SK-N-SH (cell line): Measurements from ENCODE around the gene CYCS. TPM values are rescaled to one million over a fixed set of nuclear protein-coding genes. Genes with fewer than 3 reads are reported as not detected.
A peak's percentile ranks its signal among the peaks of the same experiment; 100 is the strongest.

ENCODE experiments used
- CTCF ChIA-PET: fragments of 300-600, 350-600 bp; formaldehyde crosslinking; extraction: SDS; loops from one replicate; lab custom pipeline; 2021; lab: Yijun Ruan, JAX
- POLR2A ChIA-PET: fragments of 350-600 bp; sonication (Branson Sonifier 250); formaldehyde crosslinking; extraction: SDS; loops from one replicate; lab custom pipeline; 2020; ENCODE audit warnings: antibody characterized with exemption, inconsistent platforms; lab: Yijun Ruan, JAX
- DNase-seq: peaks from one replicate; pipeline ENCODE4 v3.0.0; 2012
- H2AFZ ChIP-seq: fragments of 200-600 bp; sonication (generic); 2 replicates; pipeline ENCODE4 v1.8.1; 2016; ENCODE audit warnings: antibody characterized with exemption, mild to moderate bottlenecking, low read depth
- H3F3A ChIP-seq: fragments of 200-600 bp; sonication (generic); replicated peaks from 2 replicates; pipeline ENCODE3; 2016; ENCODE audit warnings: antibody characterized with exemption, mild to moderate bottlenecking; ENCODE audit not compliant: insufficient read depth
- H3K27ac ChIP-seq, 2 experiments: fragments of 200-500 bp in 1 of 2; fragments of 200-600 bp in 1 of 2; sonication (Bioruptor generic) in 1 of 2; sonication (generic), shearing (Covaris generic) in 1 of 2; 2 replicates each; pipeline versions ENCODE4 v1.5.1 to v1.6.1; 2014 to 2016; ENCODE audit warnings: low read depth in 2 of 2, inconsistent platforms in 1 of 2, low read length in 1 of 2, mild to moderate bottlenecking in 1 of 2, mixed read lengths in 1 of 2
- H3K27me3 ChIP-seq: fragments of 200-600 bp; sonication (generic), shearing (Covaris generic); 2 replicates; pipeline ENCODE4 v1.6.1; 2016; ENCODE audit warnings: mixed run types; ENCODE audit not compliant: insufficient read depth
- H3K36me3 ChIP-seq, 2 experiments: fragments of 200-500 bp in 1 of 2; fragments of 200-600 bp in 1 of 2; sonication (Bioruptor generic) in 1 of 2; sonication (generic) in 1 of 2; replicated peaks in 1 of 2; 2 replicates each; pipeline versions ENCODE3 to v1.5.1; 2014 to 2016; ENCODE audit warnings: low read length in 1 of 2, mild to moderate bottlenecking in 1 of 2; ENCODE audit not compliant: insufficient read depth in 2 of 2, control insufficient read depth in 1 of 2
- H3K4me1 ChIP-seq, 2 experiments: fragments of 200-500 bp in 1 of 2; fragments of 200-600 bp in 1 of 2; sonication (Bioruptor generic) in 1 of 2; sonication (generic), shearing (Covaris generic) in 1 of 2; 2 replicates each; pipeline versions ENCODE4 v1.5.1 to v1.6.1; 2014 to 2016; ENCODE audit warnings: low read depth in 1 of 2, low read length in 1 of 2, mixed run types in 1 of 2; ENCODE audit not compliant: insufficient read depth in 2 of 2, control insufficient read depth in 1 of 2
- H3K4me2 ChIP-seq: fragments of 200-600 bp; sonication (generic), shearing (Covaris generic); 2 replicates; pipeline ENCODE4 v1.6.1; 2017; ENCODE audit warnings: mixed run types
- H3K4me3 ChIP-seq, 2 experiments: fragments of 200-500 bp in 1 of 2; fragments of 200-600 bp in 1 of 2; sonication (Bioruptor generic) in 1 of 2; sonication (generic), shearing (Covaris generic) in 1 of 2; 2 replicates each; pipeline versions ENCODE4 v1.5.1 to v1.8.1; 2014 to 2016; ENCODE audit warnings: low read depth in 2 of 2, inconsistent platforms in 1 of 2, low read length in 1 of 2, mild to moderate bottlenecking in 1 of 2, mixed read lengths in 1 of 2, moderate library complexity in 1 of 2
- H3K79me2 ChIP-seq: fragments of 200-600 bp; sonication (generic); 2 replicates; pipeline ENCODE4 v1.8.1; 2017; ENCODE audit warnings: mild to moderate bottlenecking; ENCODE audit not compliant: insufficient read depth
- H3K9ac ChIP-seq: fragments of 200-600 bp; sonication (generic); 2 replicates; pipeline ENCODE4 v1.6.1; 2017; ENCODE audit warnings: mixed run types
- H3K9me2 ChIP-seq: fragments of 200-600 bp; sonication (generic); 2 replicates; pipeline ENCODE4 v1.6.1; 2017; ENCODE audit warnings: mixed run types
- H3K9me3 ChIP-seq: fragments of 200-600 bp; sonication (generic); 2 replicates; pipeline ENCODE4 v1.6.1; 2017; ENCODE audit warnings: mixed run types, mild to moderate bottlenecking, moderate library complexity
- H4K20me1 ChIP-seq: fragments of 200-600 bp; sonication (generic); 2 replicates; pipeline ENCODE4 v1.6.1; 2017; ENCODE audit warnings: mild to moderate bottlenecking, mixed run types; ENCODE audit not compliant: insufficient read depth
- CHD2 ChIP-seq: fragments of 150-350 bp; IDR thresholded peaks from 2 replicates; pipeline ENCODE4 v1.6.1; 2018; ENCODE audit warnings: low read length; ENCODE audit not compliant: partially characterized antibody
- ELF1 ChIP-seq: IDR thresholded peaks from 2 replicates; pipeline ENCODE4 v1.4.0; 2012
- EZH2phosphoT487 ChIP-seq: fragments of 200-600 bp; sonication (generic); IDR thresholded peaks from 2 replicates; pipeline ENCODE4 v1.6.1; 2017; ENCODE audit warnings: low read depth, mixed run types, mild to moderate bottlenecking, antibody characterized with exemption, moderate library complexity, borderline replicate concordance
- FOXM1 ChIP-seq: IDR thresholded peaks from 2 replicates; pipeline ENCODE4 v1.4.0; 2012; ENCODE audit warnings: low read depth, mild to moderate bottlenecking
- MXI1 ChIP-seq: IDR thresholded peaks from 2 replicates; pipeline ENCODE4 v1.6.1; 2012; ENCODE audit warnings: mild to moderate bottlenecking, low read depth, low read length, improper control_type of control experiment
- NFIC ChIP-seq: IDR thresholded peaks from 2 replicates; pipeline ENCODE4 v1.4.0; 2012; ENCODE audit warnings: borderline replicate concordance
- NRF1 ChIP-seq: IDR thresholded peaks from 2 replicates; pipeline ENCODE4 v1.6.1; 2012; ENCODE audit warnings: low read depth, mild to moderate bottlenecking, low read length
- POLR2AphosphoS5 ChIP-seq: IDR thresholded peaks from 2 replicates; pipeline ENCODE4 v1.6.1; 2012; ENCODE audit warnings: low read depth, low read length
- RAD21 ChIP-seq: IDR thresholded peaks from 2 replicates; pipeline ENCODE4 v1.6.1; 2012; ENCODE audit warnings: mild to moderate bottlenecking, low read length
- RFX5 ChIP-seq: IDR thresholded peaks from 2 replicates; pipeline ENCODE4 v1.6.1; 2012; ENCODE audit warnings: mild to moderate bottlenecking, improper control_type of control experiment, low read length
- SMC3 ChIP-seq: IDR thresholded peaks from 2 replicates; pipeline ENCODE4 v1.6.1; 2012; ENCODE audit warnings: low read depth, low read length, improper control_type of control experiment
- TAF1 ChIP-seq: IDR thresholded peaks from 2 replicates; pipeline ENCODE4 v1.6.1; 2012; ENCODE audit warnings: low read depth, mild to moderate bottlenecking, low read length, moderate library complexity, borderline replicate concordance
- TCF12 ChIP-seq: IDR thresholded peaks from 2 replicates; pipeline ENCODE4 v1.4.0; 2012
- YY1 ChIP-seq: IDR thresholded peaks from 2 replicates; pipeline ENCODE4 v1.4.0; 2012; ENCODE audit warnings: low read depth, mild to moderate bottlenecking
- WGBS: methylation state at CpG from one replicate; pipeline ENCODE4 v1.1.6; 2017; ENCODE audit warnings: low lambda C conversion rate; 5-methylcytosine and 5-hydroxymethylcytosine counted together
- polyA plus RNA-seq, 3 experiments: library from polyadenylated mRNA; depleted of rRNA; stranded (reverse); fragments of >200 nt; gene quantifications; 2 replicates each; pipeline ENCODE4 v1.2.3, GENCODE V29; 2012
- TF ChIP-seq, protein P1 (sequence below): fragments of 200-600 bp; sonication (generic); IDR thresholded peaks from 2 replicates; pipeline ENCODE4 v1.6.1; 2017; ENCODE audit warnings: antibody characterized with exemption, mild to moderate bottlenecking, moderate library complexity
- TF ChIP-seq, protein P2 (sequence below): IDR thresholded peaks from 2 replicates; pipeline ENCODE4 v1.6.1; 2012; ENCODE audit warnings: mild to moderate bottlenecking, low read depth, low read length, moderate library complexity
- TF ChIP-seq, protein P3 (sequence below): IDR thresholded peaks from 2 replicates; pipeline ENCODE4 v1.4.0; 2012; ENCODE audit warnings: low read depth, borderline replicate concordance
- TF ChIP-seq, protein P4 (sequence below): IDR thresholded peaks from 2 replicates; pipeline ENCODE4 v1.4.0; 2012; ENCODE audit warnings: low read depth
- TF ChIP-seq, protein P5 (sequence below): IDR thresholded peaks from 2 replicates; pipeline ENCODE4; 2012

CYCS gene
- polyA plus RNA-seq, 1 of the 3 experiments (the other 2 are of a cell fraction): 22.9 TPM

DNA sequence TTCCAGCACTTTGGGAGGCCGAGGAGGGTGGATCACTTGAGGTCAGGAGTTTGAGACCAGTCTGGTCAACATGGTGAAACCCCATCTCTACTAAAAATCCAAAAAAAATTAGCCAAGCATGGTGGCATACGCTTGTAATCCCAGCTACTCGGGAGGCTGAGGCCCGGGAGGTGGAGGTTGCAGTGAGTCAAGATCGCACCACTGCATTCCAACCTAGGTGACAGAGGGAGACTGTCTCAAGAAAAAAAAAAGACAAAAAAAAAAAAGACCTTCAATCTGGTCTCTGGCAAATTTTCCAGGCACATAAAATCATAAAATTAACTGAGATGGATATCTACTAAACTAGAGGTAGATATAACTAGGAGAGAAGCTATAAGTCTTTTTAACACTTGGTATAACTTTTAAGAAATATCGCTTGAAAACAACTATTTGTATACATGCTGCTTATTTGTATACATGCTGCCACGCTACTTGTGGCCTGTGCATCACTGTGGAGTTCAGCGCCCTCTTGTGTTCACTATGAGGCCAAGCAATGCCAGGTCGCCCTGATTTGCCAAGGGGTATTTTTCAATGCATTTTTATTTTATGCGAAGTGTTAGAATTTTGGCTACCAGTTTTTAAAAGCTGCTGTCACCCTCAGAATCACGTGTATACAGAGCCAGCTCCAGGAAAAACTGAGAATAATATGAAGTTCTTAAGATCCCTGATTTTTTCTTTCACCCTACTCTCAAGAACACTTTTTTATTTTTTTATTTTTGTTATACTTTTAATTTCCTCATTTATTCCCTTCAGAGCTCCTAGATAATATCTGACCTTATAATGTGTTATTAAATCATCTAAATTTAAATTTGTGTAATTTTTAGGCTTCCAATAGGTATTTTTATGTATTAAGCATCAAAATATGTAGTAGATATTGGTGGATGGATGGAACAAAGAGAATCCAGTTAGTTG lies 26.7 kb downstream of the CYCS start:
- Histone ChIP-seq H3K9me3 (no peaks in the 10 kb centered on the region), H3K27me3 (no peaks in the 10 kb centered on the region), H3K9me2 (no peaks in the 10 kb centered on the region), H2AFZ (peak overlapping the region; percentile 24), H3K4me1 (peaks cover 0 to 3% of the 10 kb centered on the region in 2 experiments; a peak in 1 of 4 replicates), H3K79me2 (no peaks in the 10 kb centered on the region), H4K20me1 (no peaks in the 10 kb centered on the region), H3K4me3 (peak overlapping the region in 1 of 2 experiments; percentile 16; a peak in 1 of 4 replicates), H3K4me2 (no peak overlapping the region), H3F3A (no peaks in the 10 kb centered on the region), H3K9ac (no peak overlapping the region), H3K36me3 (no peaks in the 10 kb centered on the region), H3K27ac (no peak overlapping the region)
- CTCF ChIA-PET: interaction anchor here (0.6 to 14.5 kb wide), 103 partner anchors 9 to 1800 kb away, joined by 3 to 396 read pairs (median 4); partner anchors contain the start of genes CYCS, NPVF, OSBPL3 and PALS2
- DNase-seq: peak; percentile 80
- POLR2A ChIA-PET: no interaction called here
- 18% methylated on average over 11 of the region's 11 CpGs for WGBS
- TF ChIP-seq YY1: no peak
- no peak for TF ChIP-seq EZH2phosphoT487
- TF ChIP-seq SMC3: peak; percentile 77
- peak; percentile 47; the same call in 1 of the 2 replicates for TF ChIP-seq RFX5
- no peak for TF ChIP-seq ELF1
- TF ChIP-seq, protein P1, sequence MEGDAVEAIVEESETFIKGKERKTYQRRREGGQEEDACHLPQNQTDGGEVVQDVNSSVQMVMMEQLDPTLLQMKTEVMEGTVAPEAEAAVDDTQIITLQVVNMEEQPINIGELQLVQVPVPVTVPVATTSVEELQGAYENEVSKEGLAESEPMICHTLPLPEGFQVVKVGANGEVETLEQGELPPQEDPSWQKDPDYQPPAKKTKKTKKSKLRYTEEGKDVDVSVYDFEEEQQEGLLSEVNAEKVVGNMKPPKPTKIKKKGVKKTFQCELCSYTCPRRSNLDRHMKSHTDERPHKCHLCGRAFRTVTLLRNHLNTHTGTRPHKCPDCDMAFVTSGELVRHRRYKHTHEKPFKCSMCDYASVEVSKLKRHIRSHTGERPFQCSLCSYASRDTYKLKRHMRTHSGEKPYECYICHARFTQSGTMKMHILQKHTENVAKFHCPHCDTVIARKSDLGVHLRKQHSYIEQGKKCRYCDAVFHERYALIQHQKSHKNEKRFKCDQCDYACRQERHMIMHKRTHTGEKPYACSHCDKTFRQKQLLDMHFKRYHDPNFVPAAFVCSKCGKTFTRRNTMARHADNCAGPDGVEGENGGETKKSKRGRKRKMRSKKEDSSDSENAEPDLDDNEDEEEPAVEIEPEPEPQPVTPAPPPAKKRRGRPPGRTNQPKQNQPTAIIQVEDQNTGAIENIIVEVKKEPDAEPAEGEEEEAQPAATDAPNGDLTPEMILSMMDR: peak; percentile 100
- TF ChIP-seq, protein P2, sequence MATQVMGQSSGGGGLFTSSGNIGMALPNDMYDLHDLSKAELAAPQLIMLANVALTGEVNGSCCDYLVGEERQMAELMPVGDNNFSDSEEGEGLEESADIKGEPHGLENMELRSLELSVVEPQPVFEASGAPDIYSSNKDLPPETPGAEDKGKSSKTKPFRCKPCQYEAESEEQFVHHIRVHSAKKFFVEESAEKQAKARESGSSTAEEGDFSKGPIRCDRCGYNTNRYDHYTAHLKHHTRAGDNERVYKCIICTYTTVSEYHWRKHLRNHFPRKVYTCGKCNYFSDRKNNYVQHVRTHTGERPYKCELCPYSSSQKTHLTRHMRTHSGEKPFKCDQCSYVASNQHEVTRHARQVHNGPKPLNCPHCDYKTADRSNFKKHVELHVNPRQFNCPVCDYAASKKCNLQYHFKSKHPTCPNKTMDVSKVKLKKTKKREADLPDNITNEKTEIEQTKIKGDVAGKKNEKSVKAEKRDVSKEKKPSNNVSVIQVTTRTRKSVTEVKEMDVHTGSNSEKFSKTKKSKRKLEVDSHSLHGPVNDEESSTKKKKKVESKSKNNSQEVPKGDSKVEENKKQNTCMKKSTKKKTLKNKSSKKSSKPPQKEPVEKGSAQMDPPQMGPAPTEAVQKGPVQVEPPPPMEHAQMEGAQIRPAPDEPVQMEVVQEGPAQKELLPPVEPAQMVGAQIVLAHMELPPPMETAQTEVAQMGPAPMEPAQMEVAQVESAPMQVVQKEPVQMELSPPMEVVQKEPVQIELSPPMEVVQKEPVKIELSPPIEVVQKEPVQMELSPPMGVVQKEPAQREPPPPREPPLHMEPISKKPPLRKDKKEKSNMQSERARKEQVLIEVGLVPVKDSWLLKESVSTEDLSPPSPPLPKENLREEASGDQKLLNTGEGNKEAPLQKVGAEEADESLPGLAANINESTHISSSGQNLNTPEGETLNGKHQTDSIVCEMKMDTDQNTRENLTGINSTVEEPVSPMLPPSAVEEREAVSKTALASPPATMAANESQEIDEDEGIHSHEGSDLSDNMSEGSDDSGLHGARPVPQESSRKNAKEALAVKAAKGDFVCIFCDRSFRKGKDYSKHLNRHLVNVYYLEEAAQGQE: no peak
- TF ChIP-seq CHD2: peak; percentile 59
- no peak for TF ChIP-seq NFIC
- TF ChIP-seq, protein P3, sequence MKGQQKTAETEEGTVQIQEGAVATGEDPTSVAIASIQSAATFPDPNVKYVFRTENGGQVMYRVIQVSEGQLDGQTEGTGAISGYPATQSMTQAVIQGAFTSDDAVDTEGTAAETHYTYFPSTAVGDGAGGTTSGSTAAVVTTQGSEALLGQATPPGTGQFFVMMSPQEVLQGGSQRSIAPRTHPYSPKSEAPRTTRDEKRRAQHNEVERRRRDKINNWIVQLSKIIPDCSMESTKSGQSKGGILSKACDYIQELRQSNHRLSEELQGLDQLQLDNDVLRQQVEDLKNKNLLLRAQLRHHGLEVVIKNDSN: no peak
- no peak for TF ChIP-seq FOXM1
- peak; percentile 90 for TF ChIP-seq RAD21
- TF ChIP-seq TAF1: no peak
- peak; percentile 79; the same call in 1 of the 2 replicates for TF ChIP-seq MXI1
- TF ChIP-seq TCF12: no peak
- TF ChIP-seq, protein P4, sequence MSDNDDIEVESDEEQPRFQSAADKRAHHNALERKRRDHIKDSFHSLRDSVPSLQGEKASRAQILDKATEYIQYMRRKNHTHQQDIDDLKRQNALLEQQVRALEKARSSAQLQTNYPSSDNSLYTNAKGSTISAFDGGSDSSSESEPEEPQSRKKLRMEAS: 0 out of 2 replicates have a peak, but pooled peaks have one; percentile 38
- no peak for TF ChIP-seq NRF1
- no peak for TF ChIP-seq POLR2AphosphoS5
- TF ChIP-seq, protein P5, sequence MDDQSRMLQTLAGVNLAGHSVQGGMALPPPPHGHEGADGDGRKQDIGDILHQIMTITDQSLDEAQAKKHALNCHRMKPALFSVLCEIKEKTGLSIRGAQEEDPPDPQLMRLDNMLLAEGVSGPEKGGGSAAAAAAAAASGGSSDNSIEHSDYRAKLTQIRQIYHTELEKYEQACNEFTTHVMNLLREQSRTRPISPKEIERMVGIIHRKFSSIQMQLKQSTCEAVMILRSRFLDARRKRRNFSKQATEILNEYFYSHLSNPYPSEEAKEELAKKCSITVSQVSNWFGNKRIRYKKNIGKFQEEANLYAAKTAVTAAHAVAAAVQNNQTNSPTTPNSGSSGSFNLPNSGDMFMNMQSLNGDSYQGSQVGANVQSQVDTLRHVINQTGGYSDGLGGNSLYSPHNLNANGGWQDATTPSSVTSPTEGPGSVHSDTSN: no peak
